Measurements from ENCODE around the gene KCNK7.
"Not testable (repeated sequence)": the region's sequence is repeated elsewhere in the genome, so short reads cannot be mapped to it uniquely, and the experiment has no call there.

The KCNK7 gene, protein sequence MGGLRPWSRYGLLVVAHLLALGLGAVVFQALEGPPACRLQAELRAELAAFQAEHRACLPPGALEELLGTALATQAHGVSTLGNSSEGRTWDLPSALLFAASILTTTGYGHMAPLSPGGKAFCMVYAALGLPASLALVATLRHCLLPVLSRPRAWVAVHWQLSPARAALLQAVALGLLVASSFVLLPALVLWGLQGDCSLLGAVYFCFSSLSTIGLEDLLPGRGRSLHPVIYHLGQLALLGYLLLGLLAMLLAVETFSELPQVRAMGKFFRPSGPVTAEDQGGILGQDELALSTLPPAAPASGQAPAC

DNA sequence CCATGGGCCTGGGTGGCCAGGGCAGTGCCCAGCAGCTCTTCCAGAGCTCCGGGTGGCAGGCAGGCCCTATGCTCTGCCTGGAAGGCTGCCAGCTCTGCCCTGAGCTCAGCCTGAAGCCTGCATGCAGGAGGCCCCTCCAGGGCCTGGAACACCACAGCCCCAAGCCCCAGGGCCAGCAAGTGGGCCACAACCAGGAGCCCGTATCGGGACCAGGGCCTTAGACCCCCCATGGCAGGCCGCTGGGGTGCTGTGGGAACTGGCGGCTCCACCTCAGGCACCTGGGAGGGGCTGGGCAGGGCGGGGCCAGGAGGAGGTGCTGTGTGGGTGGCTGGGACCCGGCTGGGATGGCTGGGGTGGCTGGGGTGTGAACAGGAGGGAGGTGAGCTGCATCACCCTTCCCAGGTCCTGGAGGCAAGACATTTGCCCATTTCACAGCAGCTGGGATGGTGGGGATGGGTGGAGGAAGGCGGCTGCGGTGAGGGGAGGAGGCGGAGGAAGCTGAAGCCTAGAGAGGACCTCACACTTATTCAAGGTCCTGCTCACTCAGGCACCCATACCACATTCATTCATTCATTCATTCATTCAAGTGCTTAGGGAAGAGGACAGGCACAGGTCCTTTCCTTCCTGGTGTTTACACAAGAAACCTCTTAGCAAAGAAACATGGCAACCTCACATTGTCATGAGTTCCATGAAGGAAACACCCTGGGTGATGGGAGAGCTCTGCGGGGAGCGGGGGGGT, at the start of gene KCNK7:
Gene KCNK7, minus strand, starts transcription at position 258 of the 739 bp plus-strand sequence. Its CDS starts 28 bp downstream, at position 230.
- no peak within 1 kb of the TSS for H3K4me3 ChIP-seq (ENCODE audit: low read depth, low read length)

DNA sequence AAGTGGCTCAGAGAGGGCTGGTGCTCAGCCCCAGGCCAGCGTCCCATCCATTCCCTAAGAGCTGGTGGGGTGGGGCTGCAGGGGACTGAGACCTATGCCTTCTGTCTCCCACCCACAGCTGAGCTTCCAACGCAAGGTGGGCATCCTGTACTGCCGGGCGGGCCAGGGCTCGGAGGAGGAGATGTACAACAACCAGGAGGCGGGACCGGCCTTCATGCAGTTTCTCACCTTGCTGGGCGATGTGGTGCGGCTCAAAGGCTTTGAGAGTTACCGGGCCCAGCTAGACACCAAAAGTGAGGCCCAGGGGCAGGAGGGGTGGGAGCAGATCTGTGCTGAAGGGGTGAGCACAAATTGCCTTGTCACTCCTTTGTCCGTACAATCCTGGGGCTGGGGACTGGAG, 49.2 kb upstream of the KCNK7 start:
- H3K4me3 ChIP-seq (ENCODE audit: low read depth, low read length): no peak overlapping the region

DNA sequence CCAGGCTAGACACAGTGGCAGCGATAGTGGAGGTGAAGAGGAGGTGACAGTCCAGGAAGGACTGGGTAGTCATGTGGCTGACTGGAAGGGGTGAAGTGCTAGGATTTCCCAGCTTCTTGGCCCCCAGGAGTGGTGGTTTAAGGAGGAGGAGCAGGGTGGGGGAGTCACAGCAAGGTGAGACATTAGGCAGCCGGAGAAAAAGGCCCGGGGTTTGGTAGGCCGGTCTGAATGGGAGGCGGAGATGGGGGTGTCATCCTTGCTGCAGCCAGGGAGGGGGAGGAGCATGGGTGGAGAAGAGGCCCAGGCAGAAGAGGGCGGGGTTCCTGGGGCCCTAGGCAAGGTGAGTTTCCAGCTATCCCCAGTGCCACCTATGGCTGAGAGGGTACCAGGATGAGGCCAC, 48.4 kb upstream of the KCNK7 start:
- H3K4me3 ChIP-seq (ENCODE audit: low read depth, low read length): no peak overlapping the region

DNA sequence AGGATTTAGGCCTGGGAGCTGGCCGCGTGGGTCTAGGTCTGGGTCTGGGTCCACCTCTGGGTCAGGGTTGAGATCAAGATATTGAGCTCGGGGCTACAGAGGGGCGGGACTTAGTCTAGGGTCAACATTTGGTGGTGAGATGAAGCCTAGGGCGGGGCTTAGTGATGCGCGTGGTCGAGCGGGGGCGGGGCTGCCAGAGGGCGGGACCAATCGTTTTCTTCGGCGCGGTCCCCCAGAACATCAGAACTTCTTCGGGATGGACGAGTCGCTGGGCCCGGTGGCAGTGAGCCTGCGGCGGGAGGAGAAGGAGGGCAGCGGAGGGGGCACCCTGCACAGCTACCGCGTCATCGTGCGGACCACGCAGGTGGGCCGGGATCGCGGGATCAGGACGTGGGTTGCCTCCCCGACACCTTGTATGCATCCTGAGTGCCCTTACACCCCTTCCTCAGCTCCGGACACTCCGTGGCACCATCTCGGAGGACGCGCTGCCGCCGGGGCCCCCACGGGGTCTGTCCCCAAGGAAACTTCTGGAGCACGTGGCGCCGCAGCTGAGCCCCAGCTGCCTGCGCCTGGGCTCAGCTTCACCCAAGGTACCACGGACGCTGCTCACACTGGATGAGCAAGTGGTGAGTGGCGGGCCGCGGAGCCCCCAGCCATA, 46.5 kb upstream of the KCNK7 start:
- peak overlapping the region; percentile 58 for H3K4me3 ChIP-seq (ENCODE audit: low read depth, low read length)

DNA sequence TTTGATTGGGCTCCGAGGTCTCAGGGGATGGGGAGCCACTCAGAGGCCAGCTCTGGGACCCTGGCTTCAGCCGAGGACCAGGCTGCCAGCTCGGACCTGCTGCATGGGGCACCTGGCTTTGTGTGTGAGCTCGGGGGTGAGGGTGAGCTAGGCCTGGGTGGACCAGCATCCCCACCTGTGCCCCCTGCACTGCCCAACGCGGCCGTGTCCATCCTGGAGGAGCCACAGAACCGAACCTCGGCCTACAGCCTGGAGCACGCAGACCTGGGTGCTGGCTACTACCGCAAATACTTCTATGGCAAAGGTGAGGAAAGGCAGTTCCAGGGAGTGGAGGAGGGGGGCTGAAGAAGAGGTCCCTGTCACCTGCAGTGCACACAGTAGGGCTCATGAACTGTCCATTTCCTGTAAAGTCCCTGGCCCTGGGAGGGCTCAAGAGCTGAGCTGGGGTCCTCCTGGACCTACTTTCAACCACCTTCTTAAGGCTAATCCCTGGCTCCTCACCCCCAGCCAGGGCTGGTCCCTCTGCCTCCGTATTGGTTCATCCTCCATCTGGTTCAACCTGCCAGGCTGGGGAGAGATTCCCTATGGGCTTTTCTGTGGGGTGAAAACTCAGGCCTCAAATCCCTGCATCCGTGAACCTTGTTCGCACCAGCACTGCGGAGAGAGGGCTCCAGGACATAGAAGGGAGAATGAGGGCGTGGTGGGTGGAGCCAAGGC, 45.9 kb upstream of the KCNK7 start:
- no peak overlapping the region for H3K4me3 ChIP-seq (ENCODE audit: low read depth, low read length)

DNA sequence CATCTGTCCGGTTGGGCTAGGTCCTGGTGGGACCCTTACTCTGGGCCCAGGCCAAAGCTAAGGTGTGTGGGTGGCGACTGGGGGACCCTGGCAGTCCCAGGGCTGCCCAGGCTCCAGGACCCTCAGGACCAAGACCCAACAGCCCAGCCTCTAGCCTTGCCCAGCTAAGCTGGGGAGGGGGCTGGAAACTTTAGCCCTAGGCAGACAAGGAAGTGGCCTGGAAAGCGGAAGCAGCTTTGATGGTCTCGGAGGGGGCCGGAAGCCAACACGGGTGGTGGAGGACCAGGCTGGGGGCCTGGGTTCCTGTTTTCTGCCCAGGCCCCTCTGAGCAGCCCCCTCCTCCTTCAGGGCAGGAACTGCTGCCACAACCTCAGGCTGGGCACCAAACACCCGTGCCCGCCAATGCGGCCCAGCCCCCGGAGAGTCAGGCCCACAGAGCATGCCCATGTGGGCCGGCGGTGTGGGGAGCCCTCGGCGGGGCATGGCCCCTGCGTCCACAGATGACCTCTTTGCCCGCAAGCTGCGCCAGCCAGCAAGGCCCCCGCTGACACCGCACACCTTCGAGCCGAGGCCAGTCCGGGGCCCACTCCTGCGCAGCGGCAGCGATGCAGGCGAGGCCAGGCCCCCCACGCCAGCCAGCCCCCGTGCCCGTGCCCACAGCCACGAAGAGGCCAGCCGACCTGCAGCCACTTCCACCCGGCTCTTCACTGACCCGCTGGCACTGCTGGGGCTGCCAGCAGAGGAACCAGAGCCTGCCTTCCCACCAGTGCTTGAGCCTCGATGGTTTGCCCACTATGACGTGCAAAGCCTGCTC, 45.1 kb upstream of the KCNK7 start:
- no peak overlapping the region for H3K4me3 ChIP-seq (ENCODE audit: low read depth, low read length)

DNA sequence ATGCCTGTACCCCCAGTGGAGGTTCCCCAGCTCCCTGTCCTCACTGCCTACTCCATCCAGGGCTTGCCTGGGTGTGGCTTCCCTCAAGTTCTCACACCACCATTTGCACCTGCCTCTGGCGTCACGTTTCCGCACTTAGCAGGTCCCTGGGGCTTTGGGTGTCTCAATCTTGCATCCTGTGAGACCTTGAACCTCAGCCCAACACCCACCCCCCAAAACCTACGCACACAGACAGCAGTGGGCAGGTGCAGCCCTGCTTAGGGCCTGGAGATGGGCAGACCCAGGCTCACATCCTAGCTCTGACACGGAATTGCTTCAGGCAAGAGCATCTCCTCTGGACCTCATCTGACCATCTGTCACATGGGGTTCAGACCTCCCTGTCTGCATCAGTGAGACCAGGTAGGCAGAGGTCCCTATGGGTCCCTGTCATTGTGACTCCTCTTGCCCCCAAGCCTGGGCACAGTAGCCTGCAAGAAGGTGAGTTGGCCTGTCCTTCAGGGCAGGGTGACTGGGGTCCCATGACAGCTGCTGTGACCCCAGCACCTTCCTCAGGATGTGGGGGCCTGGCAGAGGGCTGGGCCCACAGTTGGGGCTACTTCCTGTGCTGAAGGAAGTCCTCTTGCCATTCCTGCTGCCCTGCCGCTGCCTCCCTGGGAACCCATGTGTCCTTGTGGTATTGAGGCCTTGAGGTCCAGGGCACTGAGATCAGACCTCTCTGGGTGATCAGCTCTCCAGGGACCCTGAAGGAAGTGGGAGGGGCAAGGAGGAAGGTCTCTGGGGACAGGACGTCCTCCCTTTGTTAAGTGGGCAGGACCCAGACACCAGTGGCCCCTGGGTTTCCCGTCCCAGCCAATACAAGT, 44.3 kb upstream of the KCNK7 start:
- H3K4me3 ChIP-seq (ENCODE audit: low read depth, low read length): no peak overlapping the region

DNA sequence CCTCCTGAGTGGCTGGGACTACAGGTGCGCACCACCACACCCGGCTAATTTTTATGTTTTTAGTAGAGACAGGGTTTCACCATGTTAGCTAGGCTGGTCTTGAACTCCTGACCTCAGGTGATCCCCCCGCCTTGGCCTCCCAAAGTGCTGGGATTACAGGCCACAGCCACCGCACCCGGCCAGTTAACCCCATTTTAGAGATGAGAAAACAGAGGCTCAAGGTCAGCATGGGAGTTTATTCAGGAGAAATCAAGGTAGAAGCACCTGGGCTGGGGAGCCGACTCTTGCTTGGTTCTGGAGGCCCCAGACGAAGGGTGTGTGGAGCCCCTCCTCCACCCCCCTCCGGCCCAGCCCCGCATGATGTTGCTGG, 43.6 kb upstream of the KCNK7 start:
- not testable (repeated sequence) for H3K4me3 ChIP-seq (ENCODE audit: low read depth, low read length)

DNA sequence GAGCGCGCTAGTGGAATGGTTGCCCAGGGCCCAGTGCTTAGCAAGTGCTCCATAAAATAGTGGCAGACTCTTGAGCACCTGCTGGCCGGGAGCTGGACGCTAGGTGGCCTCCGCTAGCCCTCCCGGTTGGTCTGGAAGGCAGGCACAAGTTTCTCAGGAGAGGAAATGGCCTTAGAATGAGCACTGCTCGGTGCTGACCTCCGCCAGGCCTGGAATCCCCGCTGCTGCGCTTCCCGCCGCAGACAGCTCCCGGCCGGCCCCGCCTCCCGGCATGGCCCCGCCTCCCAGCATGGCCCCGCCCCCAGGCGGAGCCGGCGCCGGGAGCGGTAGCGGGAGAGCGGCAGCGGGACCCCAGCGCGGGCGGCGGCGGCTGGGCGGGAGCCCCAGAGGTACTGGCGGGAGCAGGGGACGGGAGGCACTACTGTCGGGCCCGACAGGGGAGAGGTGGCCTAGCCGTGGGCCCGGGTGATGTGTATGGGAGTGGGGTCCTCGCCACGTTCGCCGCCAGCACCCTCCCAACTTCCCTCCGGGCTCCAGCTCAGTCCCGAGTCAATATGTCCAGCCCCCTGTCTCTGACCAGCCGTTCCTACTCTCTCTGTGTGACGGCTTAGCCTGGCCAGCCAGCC, 42.3 kb upstream of the KCNK7 start, which contains the start of gene SIPA1:
Gene SIPA1, plus strand, starts transcription at position 308 of the 626 bp plus-strand sequence. CDS start 2,821 bp downstream, outside the sequence.
- peak within 1 kb of the TSS; percentile 55 for H3K4me3 ChIP-seq (ENCODE audit: low read depth, low read length)

DNA sequence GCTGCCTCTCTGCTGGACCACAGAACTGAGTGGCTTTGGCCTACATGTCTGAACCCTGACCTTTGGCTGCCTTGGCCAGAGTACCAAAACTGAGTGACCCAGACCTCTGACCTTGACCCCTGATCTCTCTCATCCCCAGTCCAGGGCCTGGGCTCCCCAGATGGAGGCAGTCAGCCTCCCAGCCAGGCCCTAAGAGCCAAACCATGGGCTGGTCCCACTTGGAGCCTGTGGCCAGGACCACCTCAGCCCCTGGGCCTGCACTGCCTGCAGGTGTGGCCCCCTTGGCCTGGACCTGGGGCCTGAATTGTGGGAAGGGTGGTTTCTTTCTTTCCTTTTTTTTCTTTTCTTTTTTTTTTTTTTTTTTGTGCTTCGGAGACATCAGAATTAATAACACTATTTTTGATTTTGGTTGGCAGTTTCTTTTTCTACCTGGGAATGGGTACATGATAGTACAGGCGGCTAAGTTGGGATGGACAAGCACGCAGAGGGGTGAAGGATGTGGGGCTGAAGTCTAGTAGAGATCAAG, 41.5 kb upstream of the KCNK7 start:
- no peak overlapping the region for H3K4me3 ChIP-seq (ENCODE audit: low read depth, low read length)

DNA sequence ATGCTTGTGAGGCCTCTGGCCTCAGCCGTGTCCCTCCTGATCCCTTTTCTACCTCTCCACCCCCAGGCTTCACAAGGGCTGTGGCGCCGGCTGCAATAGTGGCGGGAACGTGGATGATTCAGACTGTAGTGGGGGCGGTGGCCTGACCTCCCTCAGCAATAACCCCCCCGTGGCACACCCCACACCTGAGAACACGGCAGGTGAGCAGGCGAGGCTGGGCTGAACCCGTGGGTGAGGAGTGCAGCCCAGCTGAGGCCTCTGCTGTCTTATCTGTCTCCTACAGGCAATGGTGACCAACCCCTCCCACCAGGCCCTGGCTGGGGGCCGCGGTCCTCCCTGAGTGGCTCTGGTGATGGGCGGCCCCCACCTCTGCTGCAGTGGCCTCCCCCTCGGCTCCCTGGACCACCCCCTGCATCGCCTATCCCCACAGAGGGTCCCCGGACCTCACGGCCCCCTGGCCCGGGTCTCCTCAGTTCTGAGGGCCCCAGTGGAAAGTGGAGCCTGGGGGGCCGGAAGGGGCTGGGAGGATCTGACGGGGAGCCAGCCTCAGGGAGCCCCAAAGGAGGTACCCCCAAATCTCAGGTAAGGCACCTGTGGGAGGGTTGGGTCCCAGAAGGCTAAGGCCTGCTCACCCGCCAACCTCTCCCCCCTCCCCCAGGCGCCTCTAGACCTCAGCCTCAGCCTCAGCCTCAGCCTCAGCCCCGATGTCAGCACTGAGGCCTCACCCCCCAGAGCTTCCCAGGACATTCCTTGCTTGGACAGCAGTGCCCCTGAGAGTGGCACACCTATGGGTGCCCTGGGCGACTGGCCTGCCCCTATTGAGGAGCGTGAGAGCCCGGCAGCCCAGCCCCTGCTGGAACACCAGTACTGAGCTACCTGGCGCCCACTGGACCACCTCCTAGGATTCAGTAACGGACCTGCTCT, 40.8 kb upstream of the KCNK7 start:
- no peak overlapping the region for H3K4me3 ChIP-seq (ENCODE audit: low read depth, low read length)

DNA sequence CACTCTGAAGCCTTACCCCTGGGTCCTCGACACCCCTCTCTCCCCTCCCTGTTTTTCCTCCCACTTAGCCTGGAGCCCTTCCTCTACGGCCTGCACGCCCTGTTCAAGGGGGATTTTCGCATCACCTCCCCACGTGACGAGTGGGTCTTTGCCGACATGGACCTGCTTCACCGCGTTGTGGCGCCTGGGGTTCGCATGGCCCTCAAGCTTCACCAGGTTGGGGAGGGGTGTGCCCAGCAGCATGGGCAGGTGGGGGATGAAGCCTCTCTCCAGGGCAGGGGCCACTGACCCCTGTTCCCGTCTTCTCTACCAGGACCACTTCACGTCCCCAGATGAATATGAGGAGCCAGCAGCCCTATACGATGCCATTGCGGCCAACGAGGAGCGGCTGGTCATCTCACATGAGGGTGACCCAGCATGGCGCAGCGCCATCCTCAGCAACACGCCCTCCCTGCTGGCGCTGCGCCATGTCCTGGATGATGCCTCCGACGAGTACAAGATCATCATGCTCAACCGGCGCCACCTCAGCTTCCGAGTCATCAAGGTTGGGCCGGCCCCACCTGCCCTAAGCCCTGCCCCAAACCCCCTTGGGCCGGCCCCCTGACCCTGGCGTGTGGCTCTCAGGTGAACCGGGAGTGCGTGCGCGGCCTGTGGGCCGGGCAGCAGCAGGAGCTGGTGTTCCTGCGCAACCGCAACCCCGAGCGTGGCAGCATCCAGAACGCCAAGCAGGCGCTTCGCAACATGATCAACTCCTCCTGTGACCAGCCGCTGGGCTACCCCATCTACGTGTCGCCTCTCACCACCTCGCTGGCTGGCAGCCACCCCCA, 39.5 kb upstream of the KCNK7 start:
- H3K4me3 ChIP-seq (ENCODE audit: low read depth, low read length): no peak overlapping the region

DNA sequence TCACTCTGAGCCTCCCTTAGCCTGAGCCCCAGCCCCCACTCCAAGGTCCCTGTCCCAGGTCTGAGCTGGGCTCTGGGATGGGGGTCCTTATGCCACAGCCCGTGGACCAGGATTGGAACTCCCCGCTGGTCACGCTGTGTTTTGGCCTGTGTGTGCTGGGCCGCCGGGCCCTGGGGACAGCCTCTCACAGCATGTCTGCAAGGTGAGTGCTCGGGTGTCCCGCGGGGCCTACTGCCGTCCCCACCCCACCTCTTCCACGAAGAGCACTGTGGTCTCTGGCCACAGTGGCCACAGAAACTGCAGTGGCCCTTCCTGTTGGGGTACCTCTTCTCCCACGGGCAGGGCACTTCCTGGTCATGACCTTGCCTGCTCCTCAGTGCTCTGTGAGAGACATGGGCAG, 38.8 kb upstream of the KCNK7 start:
- no peak overlapping the region for H3K4me3 ChIP-seq (ENCODE audit: low read depth, low read length)

DNA sequence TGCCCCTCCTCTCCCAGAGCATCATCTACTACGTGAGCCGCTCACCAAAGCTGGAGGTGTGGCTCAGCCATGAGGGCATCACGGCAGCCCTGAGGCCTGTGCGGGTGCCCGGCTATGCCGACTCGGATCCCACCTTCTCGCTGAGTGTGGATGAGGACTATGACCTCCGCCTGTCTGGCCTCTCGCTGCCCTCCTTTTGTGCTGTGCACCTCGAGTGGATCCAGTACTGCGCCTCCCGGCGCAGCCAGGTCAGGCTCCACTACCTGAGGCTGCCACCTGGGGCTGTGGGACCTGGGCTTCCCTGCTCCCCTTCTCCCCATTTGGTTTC, 38.5 kb upstream of the KCNK7 start:
- no peak overlapping the region for H3K4me3 ChIP-seq (ENCODE audit: low read depth, low read length)

DNA sequence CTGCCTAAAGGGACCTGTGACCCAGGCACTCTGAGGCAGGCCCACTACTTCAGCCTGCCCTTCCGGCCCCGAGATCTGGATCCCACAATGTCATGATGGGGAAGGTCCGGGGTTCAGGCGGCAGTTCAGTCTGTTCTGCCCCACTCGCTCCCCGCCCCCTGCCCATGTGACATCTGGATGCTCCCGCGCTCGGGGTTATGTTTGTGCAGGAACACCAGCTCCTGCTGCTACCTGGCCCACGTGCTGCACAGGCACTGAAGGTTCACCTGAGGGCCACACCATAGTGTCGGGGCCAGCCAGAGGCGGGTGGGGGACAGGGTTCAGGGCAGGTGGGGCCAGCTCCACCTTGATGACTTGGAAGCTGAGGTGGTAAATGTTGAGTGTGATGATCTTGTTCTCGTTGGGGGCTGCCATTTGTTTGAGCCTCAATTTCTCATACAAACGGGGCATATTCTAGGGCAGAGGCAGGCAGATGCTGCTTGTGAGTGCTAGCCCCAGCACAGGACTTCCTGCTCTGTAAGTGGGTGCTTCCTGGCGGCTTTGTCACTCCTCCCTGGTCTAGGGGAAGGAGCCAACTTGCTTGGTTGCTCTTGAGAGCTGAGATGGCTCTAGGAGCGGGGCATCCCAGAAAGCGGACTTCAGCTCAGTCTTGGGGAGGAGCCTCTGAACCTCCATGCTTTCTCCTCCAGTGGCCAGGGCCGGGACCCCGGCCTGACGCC, 37.9 kb upstream of the KCNK7 start:
- no peak overlapping the region for H3K4me3 ChIP-seq (ENCODE audit: low read depth, low read length)

DNA sequence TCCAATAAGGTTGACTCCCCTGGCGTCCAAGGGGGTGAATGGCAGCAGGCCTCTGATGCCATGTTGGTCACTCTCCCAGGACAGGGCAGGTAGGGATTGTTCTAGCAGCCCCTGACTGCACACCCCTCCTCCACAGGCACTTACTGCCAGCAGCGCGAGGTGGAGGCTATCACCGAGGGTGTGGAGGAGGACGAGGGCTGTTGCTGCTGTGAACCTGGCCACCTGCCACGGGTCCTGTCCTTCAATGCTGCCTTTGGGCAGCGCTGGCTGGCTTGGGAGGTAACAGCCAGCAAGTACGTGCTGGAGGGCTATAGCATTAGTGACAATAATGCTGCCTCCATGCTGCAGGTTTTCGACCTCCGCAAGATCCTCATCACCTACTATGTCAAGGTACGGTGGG, 34.6 kb upstream of the KCNK7 start:
- no peak overlapping the region for H3K4me3 ChIP-seq (ENCODE audit: low read depth, low read length)
